ENCODE measurements around the gene C19orf25. TPM values are rescaled to one million over a fixed set of nuclear protein-coding genes. Genes with fewer than 3 reads are reported as not detected.

C19orf25 gene
- total RNA-seq, 6 experiments from 2014 or later, result 12.2 to 32.7 (median 15.3) TPM

DNA sequence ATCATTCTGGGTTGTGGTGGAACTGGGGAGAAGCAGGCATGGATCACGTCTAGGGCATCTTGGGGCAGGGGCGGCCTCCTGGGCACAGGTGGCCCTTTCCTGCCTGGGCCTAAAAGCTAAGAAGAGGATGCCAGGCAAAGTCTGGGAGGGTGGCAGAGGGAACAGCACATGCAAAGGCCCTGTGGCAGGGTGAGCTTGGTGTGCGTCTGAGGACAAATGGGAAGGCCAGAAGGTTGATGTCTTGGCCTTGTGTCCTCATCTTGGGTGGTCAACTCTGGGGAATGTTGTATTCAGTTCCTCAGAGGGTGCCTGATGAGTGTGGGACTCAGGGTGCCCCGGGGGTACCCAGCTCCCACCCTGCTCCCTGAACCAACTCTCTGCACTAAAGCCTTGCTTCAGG, 39.5 kb upstream of the C19orf25 start:
- Histone ChIP-seq H3K4me3 (no peak overlapping the region), H3K27ac (no peak overlapping the region), H3K27me3 (no peaks in the 10 kb centered on the region), H3K36me3 (no peaks in the 10 kb centered on the region), H3K9me3 (no peaks in the 10 kb centered on the region), H3K4me1 (peaks cover 0 to 2% (median 0%) of the 10 kb centered on the region in 4 donors)
- intact Hi-C loops (cut with DNase I), result loop anchor here (10.0 kb wide), 2 partner anchors 64 to 74 kb away; partner anchors contain the start of gene APC2 (in 1 of the 2)
- no CpG with 5 or more reads among the region's 4 CpGs for WGBS (ENCODE audit: insufficient coverage, low coverage, low lambda C conversion rate, missing lambda C conversion rate)
- DNase-seq (no peak), ATAC-seq (no peak)
- TF ChIP-seq, protein P1, sequence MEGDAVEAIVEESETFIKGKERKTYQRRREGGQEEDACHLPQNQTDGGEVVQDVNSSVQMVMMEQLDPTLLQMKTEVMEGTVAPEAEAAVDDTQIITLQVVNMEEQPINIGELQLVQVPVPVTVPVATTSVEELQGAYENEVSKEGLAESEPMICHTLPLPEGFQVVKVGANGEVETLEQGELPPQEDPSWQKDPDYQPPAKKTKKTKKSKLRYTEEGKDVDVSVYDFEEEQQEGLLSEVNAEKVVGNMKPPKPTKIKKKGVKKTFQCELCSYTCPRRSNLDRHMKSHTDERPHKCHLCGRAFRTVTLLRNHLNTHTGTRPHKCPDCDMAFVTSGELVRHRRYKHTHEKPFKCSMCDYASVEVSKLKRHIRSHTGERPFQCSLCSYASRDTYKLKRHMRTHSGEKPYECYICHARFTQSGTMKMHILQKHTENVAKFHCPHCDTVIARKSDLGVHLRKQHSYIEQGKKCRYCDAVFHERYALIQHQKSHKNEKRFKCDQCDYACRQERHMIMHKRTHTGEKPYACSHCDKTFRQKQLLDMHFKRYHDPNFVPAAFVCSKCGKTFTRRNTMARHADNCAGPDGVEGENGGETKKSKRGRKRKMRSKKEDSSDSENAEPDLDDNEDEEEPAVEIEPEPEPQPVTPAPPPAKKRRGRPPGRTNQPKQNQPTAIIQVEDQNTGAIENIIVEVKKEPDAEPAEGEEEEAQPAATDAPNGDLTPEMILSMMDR (IDR thresholded peaks at IDR 0.05), result no peak
- no peak for TF ChIP-seq POLR2A (IDR thresholded peaks at IDR 0.05)

GRCh38 chr19:1516395-1516753, 37.4 kb upstream of the C19orf25 start:
- ATAC-seq (no peak), DNase-seq (no peak)
- no peaks in the 10 kb centered on the region for H3K36me3 ChIP-seq
- TF ChIP-seq POLR2A (IDR thresholded peaks at IDR 0.05), result no peak
- no peak overlapping the region for H3K4me3 ChIP-seq
- no peak overlapping the region for H3K27ac ChIP-seq
- no peaks in the 10 kb centered on the region for H3K9me3 ChIP-seq
- WGBS (ENCODE audit: insufficient coverage, low coverage, low lambda C conversion rate, missing lambda C conversion rate), result 70% methylated on average over 6 of the region's 8 CpGs
- H3K27me3 ChIP-seq, result no peaks in the 10 kb centered on the region
- H3K4me1 ChIP-seq, result peaks cover 0 to 7% (median 0%) of the 10 kb centered on the region in 4 donors
- intact Hi-C loops (cut with DNase I), result loop anchor here (10.0 kb wide), 2 partner anchors 62 to 72 kb away; partner anchors contain the start of gene APC2 (in 1 of the 2)

DNA sequence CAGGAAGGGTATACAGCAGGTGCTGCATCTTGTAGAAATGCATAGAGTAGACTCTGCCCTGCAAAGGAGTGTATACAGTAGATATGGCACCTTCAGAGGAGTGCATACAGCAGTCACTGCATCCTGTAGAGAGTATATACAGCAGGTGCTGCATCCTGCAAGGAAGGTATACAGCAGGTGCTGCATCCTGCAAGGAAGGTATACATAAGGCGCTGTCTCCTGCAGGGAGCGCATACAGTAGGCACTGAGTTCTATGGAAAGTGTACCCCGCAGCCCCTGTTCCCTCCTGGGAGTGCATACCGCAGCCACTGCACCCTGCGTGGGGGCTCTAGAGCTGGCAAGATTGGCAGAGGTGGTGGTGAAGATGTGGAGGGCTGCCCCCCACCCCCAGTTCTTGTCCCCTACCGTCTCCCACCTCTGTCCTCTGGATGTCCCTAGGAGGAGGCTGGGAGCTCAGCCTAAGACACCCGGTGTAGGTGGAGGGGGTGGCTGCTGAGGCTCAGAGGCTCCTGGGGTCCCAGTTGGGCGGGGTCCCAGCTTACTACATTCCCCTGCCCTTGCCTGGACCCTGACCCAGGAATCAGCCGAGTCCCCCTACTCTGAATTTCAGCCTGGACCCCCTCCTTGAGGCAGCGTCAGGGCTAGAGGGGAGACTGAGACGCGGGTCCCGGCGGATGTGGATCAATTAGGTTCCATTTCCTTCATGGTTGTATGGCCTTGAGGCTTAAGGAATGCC, 36.1 kb upstream of the C19orf25 start:
- WGBS (ENCODE audit: insufficient coverage, low coverage, low lambda C conversion rate, missing lambda C conversion rate), result 69% methylated on average over 6 of the region's 14 CpGs
- ATAC-seq, result no peak
- Histone ChIP-seq H3K4me1 (peaks cover 0 to 7% (median 0%) of the 10 kb centered on the region in 4 donors), H3K4me3 (no peak overlapping the region), H3K36me3 (no peaks in the 10 kb centered on the region), H3K27me3 (no peaks in the 10 kb centered on the region), H3K9me3 (no peaks in the 10 kb centered on the region), H3K27ac (no peak overlapping the region)
- intact Hi-C loops (cut with DNase I), result loop anchor here (10.0 kb wide), 2 partner anchors 60 to 70 kb away; partner anchors contain the start of gene APC2 (in 1 of the 2)
- no peak for TF ChIP-seq POLR2A (IDR thresholded peaks at IDR 0.05)
- TF ChIP-seq, protein P1 (IDR thresholded peaks at IDR 0.05), result no peak
- peak in 1 of 3 donors; percentile 32 for DNase-seq

- Histone ChIP-seq H3K4me3 (no peak overlapping the region), H3K9me3 (no peaks in the 10 kb centered on the region), H3K4me1 (peaks cover 0 to 7% (median 0%) of the 10 kb centered on the region in 4 donors), H3K27me3 (no peaks in the 10 kb centered on the region), H3K36me3 (no peaks in the 10 kb centered on the region), H3K27ac (no peak overlapping the region)
- TF ChIP-seq, protein P1 (IDR thresholded peaks at IDR 0.05), result no peak
- no peak for TF ChIP-seq POLR2A (IDR thresholded peaks at IDR 0.05)
- 75% methylated on average over 2 of the region's 10 CpGs for WGBS (ENCODE audit: insufficient coverage, low coverage, low lambda C conversion rate, missing lambda C conversion rate)
- intact Hi-C loops (cut with DNase I), result loop anchor here (10.0 kb wide), 2 partner anchors 59 to 69 kb away; partner anchors contain the start of gene APC2 (in 1 of the 2)
- ATAC-seq, result no peak
- peak in 1 of 3 donors; percentile 37 for DNase-seq
Measured at GRCh38 chr19:1514295-1514661, 35.3 kb upstream of the C19orf25 start.

All from right lobe of liver (tissue), 6 donors.